HCT116 (cell line): ENCODE data around the gene TSPAN3. TPM values are rescaled to one million over a fixed set of nuclear protein-coding genes. Genes with fewer than 3 reads are reported as not detected.
A peak's percentile ranks its signal among the peaks of the same experiment; 100 is the strongest.

Experiments used
- ATAC-seq: fragments of 200-7000 bp; cut with Tn5 transposase; 2 replicates; pipeline ENCODE4 v1.9.1; 2020; ENCODE audit warnings: mild to moderate bottlenecking, moderate library complexity
- BruUV-seq: library from RNA; stranded (reverse); fragments of 400-500 nt; replicated peaks from 2 replicates; lab custom pipeline; 2021; lab: Mats Ljungman, UMichigan
- CTCF ChIA-PET: fragments of 300-600 bp; sonication (Branson Sonifier 250); formaldehyde crosslinking; loops from one replicate; lab custom pipeline; 2021; ENCODE audit warnings: antibody characterized with exemption; lab: Charles Lee
- POLR2A ChIA-PET: fragments of 300-600, 350-600 bp; sonication (Branson Sonifier 250); formaldehyde crosslinking; loops from one replicate; lab custom pipeline; 2021; ENCODE audit warnings: antibody characterized with exemption; lab: Charles Lee
- RAD21 ChIA-PET, 2 experiments: fragments of 300-600 bp; sonication (Branson Sonifier 250); formaldehyde crosslinking; loops; one replicate each; lab custom pipeline; 2023; ENCODE audit warnings: low total read pairs in 2 of 2; ENCODE audit not compliant: uncharacterized antibody in 2 of 2, unreplicated experiment in 2 of 2, low non-redundant PET in 1 of 2; lab: Charles Lee
- DNase-seq: peaks from one replicate; pipeline ENCODE4 v3.0.0-alpha.2; 2010; ENCODE audit warnings: low read depth, low spot score
- H2AFZ ChIP-seq: fragments of 200-600 bp; shearing (Covaris generic), sonication (generic); 2 replicates; pipeline ENCODE4 v1.6.1; 2017; ENCODE audit warnings: low read depth, mixed run types, mixed read lengths, antibody characterized with exemption, low read length; ENCODE audit not compliant: poor library complexity, severe bottlenecking
- H3K27ac ChIP-seq: 2 replicates; pipeline ENCODE4 v1.5.1; 2012; ENCODE audit warnings: low read depth, low read length
- H3K27me3 ChIP-seq: fragments of 200-600 bp; sonication (generic); 2 replicates; pipeline ENCODE4 v1.6.1; 2016; ENCODE audit warnings: mixed run types, low read length, mixed read lengths; ENCODE audit not compliant: insufficient read depth
- H3K36me3 ChIP-seq, 2 experiments: fragments of 200-500 bp in 1 of 2; fragments of 200-600 bp in 1 of 2; sonication (Bioruptor generic) in 1 of 2; sonication (generic) in 1 of 2; 2 replicates each; pipeline versions ENCODE4 v1.5.1 to v1.6.1; 2014 to 2016; ENCODE audit warnings: low read length in 2 of 2, inconsistent platforms in 1 of 2, mixed read lengths in 1 of 2, mixed run types in 1 of 2; ENCODE audit not compliant: insufficient read depth in 2 of 2, control insufficient read depth in 1 of 2
- H3K4me1 ChIP-seq, 2 experiments: fragments of 200-600 bp in 1 of 2; sonication (generic) in 1 of 2; 2 replicates each; pipeline versions ENCODE4 v1.5.1 to v1.6.1; 2012 to 2017; ENCODE audit warnings: low read length in 2 of 2, inconsistent platforms in 1 of 2, mild to moderate bottlenecking in 1 of 2, mixed read lengths in 1 of 2, mixed run types in 1 of 2, moderate library complexity in 1 of 2; ENCODE audit not compliant: insufficient read depth in 2 of 2, control insufficient read depth in 1 of 2
- H3K4me2 ChIP-seq: fragments of 200-600 bp; sonication (generic); 2 replicates; pipeline ENCODE4 v1.6.1; 2017; ENCODE audit warnings: mixed run types, low read length, mixed read lengths
- H3K4me3 ChIP-seq, 2 experiments: fragments of 200-600 bp in 1 of 2; sonication (generic) in 1 of 2; replicated peaks in 1 of 2; 2 replicates each; pipeline ENCODE4 v1.5.1; 2011 to 2016; ENCODE audit warnings: low read length in 2 of 2, control low read depth in 1 of 2, low read depth in 1 of 2, mild to moderate bottlenecking in 1 of 2, mixed read lengths in 1 of 2, mixed run types in 1 of 2
- H3K79me2 ChIP-seq: fragments of 200-600 bp; sonication (generic); 2 replicates; pipeline ENCODE4 v1.6.1; 2017; ENCODE audit warnings: mild to moderate bottlenecking, mixed run types, low read length, moderate library complexity, mixed read lengths; ENCODE audit not compliant: insufficient read depth
- H3K9ac ChIP-seq: fragments of 200-600 bp; sonication (generic); 2 replicates; pipeline ENCODE4 v1.6.1; 2016; ENCODE audit warnings: low read length, mixed read lengths
- H3K9me2 ChIP-seq: fragments of 200-600 bp; sonication (generic), shearing (Covaris generic); 2 replicates; pipeline ENCODE4 v1.6.1; 2017; ENCODE audit warnings: mixed run types, mild to moderate bottlenecking, moderate library complexity; ENCODE audit not compliant: insufficient read depth
- H3K9me3 ChIP-seq, 2 experiments: fragments of 200-500 bp in 1 of 2; fragments of 200-600 bp in 1 of 2; sonication (Bioruptor generic) in 1 of 2; sonication (generic) in 1 of 2; 2 replicates each; pipeline ENCODE4 v1.6.1; 2014 to 2017; ENCODE audit warnings: low read length in 2 of 2, mixed read lengths in 2 of 2, inconsistent platforms in 1 of 2, low read depth in 1 of 2, mild to moderate bottlenecking in 1 of 2, mixed run types in 1 of 2, moderate library complexity in 1 of 2; ENCODE audit not compliant: control insufficient read depth in 1 of 2, insufficient read depth in 1 of 2
- H4K20me1 ChIP-seq: fragments of 200-600 bp; sonication (generic), shearing (Covaris generic); 2 replicates; pipeline ENCODE4 v1.6.1; 2017; ENCODE audit warnings: mixed run types, mild to moderate bottlenecking, moderate library complexity; ENCODE audit not compliant: insufficient read depth
- CBX3 ChIP-seq: IDR thresholded peaks from 2 replicates; pipeline ENCODE4 v1.6.1; 2012; ENCODE audit warnings: low read depth
- ELF1 ChIP-seq: IDR thresholded peaks from 2 replicates; pipeline ENCODE4 v1.6.1; 2012; ENCODE audit warnings: low read depth, borderline replicate concordance
- RAD21 ChIP-seq: IDR thresholded peaks from 2 replicates; pipeline ENCODE4 v1.6.1; 2012; ENCODE audit warnings: low read depth, mild to moderate bottlenecking
- REST ChIP-seq: IDR thresholded peaks from 2 replicates; pipeline ENCODE4 v1.6.1; 2012; ENCODE audit warnings: low read depth
- SIN3A ChIP-seq: IDR thresholded peaks from 2 replicates; pipeline ENCODE4 v1.6.1; 2012; ENCODE audit warnings: low read depth
- SP1 ChIP-seq: IDR thresholded peaks from 2 replicates; pipeline ENCODE4 v1.6.1; 2012; ENCODE audit warnings: low read depth
- TCF7L2 ChIP-seq: IDR thresholded peaks from 2 replicates; pipeline ENCODE4 v1.7.0; 2011; ENCODE audit warnings: borderline replicate concordance, inconsistent platforms; ENCODE audit not compliant: insufficient read depth, insufficient read length; ENCODE audit errors: extremely low read depth
- ZBTB33 ChIP-seq: IDR thresholded peaks from 2 replicates; pipeline ENCODE4 v1.6.1; 2011; ENCODE audit warnings: mild to moderate bottlenecking, low read length, moderate library complexity; ENCODE audit not compliant: insufficient replicate concordance; ENCODE audit errors: extremely low read depth
- ZFX ChIP-seq: fragments of 450-650 bp; IDR thresholded peaks from 2 replicates; pipeline ENCODE4 v1.6.1; 2017
- intact Hi-C: fragments of 100-400 bp; cut with micrococcal nuclease; formaldehyde crosslinking; loops from 2 replicates; pipeline ENCODE4 v1.10.0; 2022
- total RNA-seq: library from RNA; stranded (reverse); gene quantifications from one replicate; pipeline ENCODE4 v1.2.1, GENCODE V29; 2021; ENCODE audit not compliant: unreplicated experiment

Gene TSPAN3
- total RNA-seq, 1 experiment from 2014 or later, result 140 TPM

- DNase-seq (no peak), ATAC-seq (no peak)
- peaks cover 12% of the 10 kb centered on the region; the same call in 1 of the 2 replicates for H3K79me2 ChIP-seq
- POLR2A ChIA-PET, result no interaction called here
- intact Hi-C loops, result no loop called here
- H3K4me3 ChIP-seq, result no peak overlapping the region
- peaks cover 6 to 14% of the 10 kb centered on the region in 2 experiments; a peak in 2 of 4 replicates for H3K36me3 ChIP-seq
- no peaks in the 10 kb centered on the region for H3K9me3 ChIP-seq
- 0 out of 2 replicates have a peak overlapping the region, but pooled peaks have one; percentile 18 for H3K4me2 ChIP-seq
- H3K27ac ChIP-seq, result no peak overlapping the region
- H3K9me2 ChIP-seq, result no peaks in the 10 kb centered on the region
- H2AFZ ChIP-seq, result no peak overlapping the region
- CTCF ChIA-PET, result interaction anchor here (1.0 kb wide), 1 partner anchor 19 kb away, joined by 3 read pairs; no protein-coding TSS in a partner anchor
- TF ChIP-seq ZFX (no peak), SP1 (no peak), ZBTB33 (no peak), TCF7L2 (no peak)
- no peaks in the 10 kb centered on the region for H4K20me1 ChIP-seq
- RAD21 ChIA-PET, result no interaction called here
- no peaks in the 10 kb centered on the region for H3K27me3 ChIP-seq
- H3K4me1 ChIP-seq, result peaks cover 0 to 15% of the 10 kb centered on the region in 2 experiments; a peak in 2 of 4 replicates
- BruUV-seq, result no TSS peak
- no peak overlapping the region for H3K9ac ChIP-seq
These were observed 18.4 kb downstream of the TSPAN3 start for GRCh38 chr15:77052556-77052955.

GRCh38 chr15:77048135-77048876 is 22.6 kb downstream of the TSPAN3 start:
- Histone ChIP-seq H3K36me3 (peaks cover 13 to 39% of the 10 kb centered on the region in 2 experiments; a peak in 3 of 4 replicates), H3K27ac (no peak overlapping the region)
- CTCF ChIA-PET, result interaction anchor here (0.9 kb wide), 1 partner anchor 13 kb away, joined by 3 read pairs; no protein-coding TSS in a partner anchor

More at GRCh38 chr15:77048135-77048876, 22.6 kb downstream of the TSPAN3 start:
- H4K20me1 ChIP-seq, result no peaks in the 10 kb centered on the region
- no peak for DNase-seq
- no peak overlapping the region for H3K4me3 ChIP-seq
- no peaks in the 10 kb centered on the region for H3K79me2 ChIP-seq
- H3K4me1 ChIP-seq, result peaks cover 0 to 7% of the 10 kb centered on the region in 2 experiments; a peak in 2 of 4 replicates
- ChIA-PET RAD21 (no interaction called here), POLR2A (interaction anchor here (0.6 kb wide), 1 partner anchor 712 kb away, joined by 7 read pairs; the partner anchor contains the start of gene ISL2)
- no peak overlapping the region for H3K9ac ChIP-seq
- no peak overlapping the region for H3K4me2 ChIP-seq
- TF ChIP-seq REST (no peak), SIN3A (no peak), RAD21 (no peak), CBX3 (no peak), ELF1 (no peak)
- TF ChIP-seq, all 23 proteins: peak for 0
- intact Hi-C loops, result no loop called here
- Histone ChIP-seq H2AFZ (no peak overlapping the region), H3K9me2 (no peaks in the 10 kb centered on the region), H3K27me3 (no peaks in the 10 kb centered on the region), H3K9me3 (no peaks in the 10 kb centered on the region)
- no TSS peak for BruUV-seq
- no peak for ATAC-seq
